Measurements from ENCODE around the gene CAB39L. TPM values are rescaled to one million over a fixed set of nuclear protein-coding genes. Genes with fewer than 3 reads are reported as not detected.

Gene CAB39L
- polyA plus RNA-seq, 2 of the 4 experiments (the other 2 are of a cell fraction) = 2.3 to 5.2 TPM

- no peaks in the 10 kb centered on the region for H3K9me3 ChIP-seq
- ChIA-PET CTCF (no interaction called here), POLR2A (no interaction called here)
- no peak overlapping the region for H3K4me3 ChIP-seq
- H3K4me1 ChIP-seq = no peaks in the 10 kb centered on the region
- no peak overlapping the region for H3K27ac ChIP-seq
- no peak for TF ChIP-seq HES2 (IDR thresholded peaks at IDR 0.05)
- TF ChIP-seq CTCF (IDR thresholded peaks at IDR 0.05) = no peak
- no peak for TF ChIP-seq ZFP36 (IDR thresholded peaks at IDR 0.05; ENCODE audit: borderline replicate concordance, partially characterized antibody)
- TF ChIP-seq ELK1 (IDR thresholded peaks at IDR 0.05; ENCODE audit: low read depth, low read length) = no peak
- TF ChIP-seq FOSB (CRISPR knock-in tag; IDR thresholded peaks at IDR 0.05) = no peak
- TF ChIP-seq CHD2 (IDR thresholded peaks at IDR 0.05; ENCODE audit: low read length, partially characterized antibody) = no peak
- no peak for TF ChIP-seq POLR2AphosphoS2 (conservative IDR thresholded peaks at IDR 0.05; ENCODE audit: low read length)
- TF ChIP-seq HDAC2 (IDR thresholded peaks at IDR 0.05) = no peak
- no peak for TF ChIP-seq FOXS1 (CRISPR knock-in tag; IDR thresholded peaks at IDR 0.05)
- no peak for TF ChIP-seq NPAS2 (CRISPR knock-in tag; IDR thresholded peaks at IDR 0.05; ENCODE audit: borderline replicate concordance)
- TF ChIP-seq MAFK (IDR thresholded peaks at IDR 0.05; ENCODE audit: partially characterized antibody) = no peak
- no peak for TF ChIP-seq EHMT2 (IDR thresholded peaks at IDR 0.05; ENCODE audit: low read depth)
- no peak for TF ChIP-seq RCOR1 (IDR thresholded peaks at IDR 0.05; ENCODE audit: low read depth, low read length)
- TF ChIP-seq POLR2A (IDR thresholded peaks at IDR 0.05; ENCODE audit: low read length) = no peak
- TF ChIP-seq ZNF302 (CRISPR knock-in tag; IDR thresholded peaks at IDR 0.05) = no peak
- WGBS (ENCODE audit: missing lambda C conversion rate) = 75% methylated on average over 3 of the region's 3 CpGs
- ATAC-seq (no peak), FAIRE-seq (no peak), DNase-seq (ENCODE audit: low read depth in 1 of 2, low spot score in 1 of 2) (no peak)
- no peak overlapping the region for H3K4me2 ChIP-seq
These were observed 100.6 kb downstream of the CAB39L start for GRCh38 chr13:49343255-49343654.

- CTCF ChIA-PET = interaction anchor here (0.5 kb wide), 1 partner anchor 1807 kb away, joined by 3 read pairs; no protein-coding TSS in a partner anchor
- H3K4me2 ChIP-seq = no peak overlapping the region
- H3K4me1 ChIP-seq = no peaks in the 10 kb centered on the region
- no peak for ATAC-seq
- TF ChIP-seq TP53 (CRISPR knock-in tag; IDR thresholded peaks at IDR 0.05) (no peak), HDAC2 (IDR thresholded peaks at IDR 0.05) (no peak), ZFP36 (IDR thresholded peaks at IDR 0.05; ENCODE audit: borderline replicate concordance, partially characterized antibody) (no peak), GATA3 (IDR thresholded peaks at IDR 0.05; ENCODE audit: borderline replicate concordance) (no peak)
- no peaks in the 10 kb centered on the region for H3K9me3 ChIP-seq
- H3K27ac ChIP-seq = no peak overlapping the region
- FAIRE-seq = no peak
- H3K4me3 ChIP-seq = no peak overlapping the region
- POLR2A ChIA-PET = no interaction called here
- 98% methylated on average over 2 of the region's 2 CpGs for WGBS (ENCODE audit: missing lambda C conversion rate)
- no peak for DNase-seq (ENCODE audit: low read depth in 1 of 2, low spot score in 1 of 2)
These were observed 101.4 kb downstream of the CAB39L start for GRCh38 chr13:49342454-49342853.

GRCh38 chr13:49341941-49342340, 101.9 kb downstream of the CAB39L start:
- POLR2A ChIA-PET = no interaction called here
- H3K4me2 ChIP-seq = no peak overlapping the region
- no peak overlapping the region for H3K27ac ChIP-seq
- CTCF ChIA-PET = no interaction called here
- DNase-seq (ENCODE audit: low read depth in 1 of 2, low spot score in 1 of 2) (no peak), ATAC-seq (no peak), FAIRE-seq (no peak)
- no peak overlapping the region for H3K4me3 ChIP-seq
- no peaks in the 10 kb centered on the region for H3K4me1 ChIP-seq
- H3K9me3 ChIP-seq = no peaks in the 10 kb centered on the region
- TF ChIP-seq FOXS1 (CRISPR knock-in tag; IDR thresholded peaks at IDR 0.05) (no peak), HOXA7 (CRISPR knock-in tag; IDR thresholded peaks at IDR 0.05) (no peak), SREBF2 (IDR thresholded peaks at IDR 0.05) (no peak), POLR2A (IDR thresholded peaks at IDR 0.05; ENCODE audit: low read length) (no peak), ESRRA (IDR thresholded peaks at IDR 0.05; ENCODE audit: borderline replicate concordance, low read length) (no peak), ZFP36 (IDR thresholded peaks at IDR 0.05; ENCODE audit: borderline replicate concordance, partially characterized antibody) (no peak), TP53 (CRISPR knock-in tag; IDR thresholded peaks at IDR 0.05) (no peak), NFE2L2 (conservative IDR thresholded peaks at IDR 0.05; ENCODE audit: low read length) (no peak), FOSB (CRISPR knock-in tag; IDR thresholded peaks at IDR 0.05) (no peak), E2F6 (IDR thresholded peaks at IDR 0.05; ENCODE audit: borderline replicate concordance, low read depth) (no peak), BCL3 (IDR thresholded peaks at IDR 0.05) (no peak), ATOH8 (CRISPR knock-in tag; IDR thresholded peaks at IDR 0.05; ENCODE audit: low read depth) (no peak), JUNB (IDR thresholded peaks at IDR 0.05) (no peak), HOXB13 (CRISPR knock-in tag; IDR thresholded peaks at IDR 0.05; ENCODE audit: low read depth) (no peak)
